K562 (cell line): ENCODE data around the gene MUC5B.
"Not testable (repeated sequence)": the region's sequence is repeated elsewhere in the genome, so short reads cannot be mapped to it uniquely, and the experiment has no call there.

Source experiments
- CEBPB ChIP-seq: fragments of 450-650 bp; IDR thresholded peaks from 2 replicates; pipeline ENCODE4 v1.6.1; 2016; ENCODE audit warnings: missing genetic modification characterization, missing compliant biosample characterization
- EP300 ChIP-seq: IDR thresholded peaks from 2 replicates; pipeline ENCODE4 v1.6.1; 2012; ENCODE audit warnings: low read length, improper control_type of control experiment
- GTF2F1 ChIP-seq: IDR thresholded peaks from 2 replicates; pipeline ENCODE4 v1.6.1; 2011; ENCODE audit warnings: low read depth, low read length, improper control_type of control experiment
- MAZ ChIP-seq, 2 experiments: fragments of 450-650 bp in 1 of 2; sonication (generic) in 1 of 2; formaldehyde crosslinking; IDR thresholded peaks in 1 of 2; conservative IDR thresholded peaks in 1 of 2; 2 replicates each; pipeline versions ENCODE4 v1.4.0 to v1.5.0; 2020; ENCODE audit warnings: mild to moderate bottlenecking in 1 of 2, missing genetic modification reagents in 1 of 2
- PCBP1 ChIP-seq: fragments of 200-400 bp; formaldehyde crosslinking; IDR thresholded peaks from 2 replicates; pipeline ENCODE4 v1.6.1; 2018; ENCODE audit warnings: mild to moderate bottlenecking, low read depth, low read length; ENCODE audit not compliant: poor library complexity, severe bottlenecking
- PTTG1 ChIP-seq: fragments of 450-650 bp; IDR thresholded peaks from 2 replicates; pipeline ENCODE4 v1.6.1; 2016; ENCODE audit warnings: low read depth, mild to moderate bottlenecking, missing genetic modification characterization, missing compliant biosample characterization
- ZC3H8 ChIP-seq: fragments of 450-650 bp; IDR thresholded peaks from 2 replicates; pipeline ENCODE4 v1.6.1; 2017
- ZNF232 ChIP-seq: sonication (generic); formaldehyde crosslinking; IDR thresholded peaks from 2 replicates; pipeline ENCODE4 v1.8.0; 2022; ENCODE audit warnings: mild to moderate bottlenecking, missing genetic modification reagents
- TF ChIP-seq, protein P1 (sequence below), 2 experiments: fragments of 450-650 bp; formaldehyde crosslinking in 1 of 2; IDR thresholded peaks; 2 replicates each; pipeline versions ENCODE4 v1.4.0 to v1.6.1; 2014 to 2020; ENCODE audit warnings: mild to moderate bottlenecking in 2 of 2, borderline replicate concordance in 1 of 2, low read depth in 1 of 2
- TF ChIP-seq, protein P2 (sequence below): IDR thresholded peaks from 2 replicates; pipeline ENCODE4 v1.6.1; 2011; ENCODE audit not compliant: insufficient read length; ENCODE audit errors: extremely low read depth

DNA sequence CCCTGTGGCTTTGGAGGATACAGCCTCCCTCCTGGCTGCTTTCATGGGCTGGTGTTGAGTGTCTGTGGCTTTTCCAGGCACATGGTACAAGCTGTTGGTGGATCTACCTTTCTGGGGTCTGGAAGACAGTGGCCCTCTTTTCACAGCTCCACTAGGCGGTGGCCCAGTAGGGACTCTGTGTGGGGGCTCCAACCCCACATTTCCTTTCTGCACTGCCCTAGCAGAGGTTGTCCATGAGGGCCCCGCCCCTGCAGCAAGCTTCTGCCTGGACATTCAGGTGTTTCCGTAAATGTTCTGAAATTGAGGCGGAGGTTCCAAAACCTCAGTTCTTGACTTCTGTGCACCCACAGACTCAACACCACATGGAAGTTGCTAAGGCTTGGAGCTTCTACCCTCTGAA, 42.6 kb downstream of the MUC5B start:
- not testable (repeated sequence) for TF ChIP-seq GTF2F1; CEBPB; MAZ (CRISPR knock-in tag; conservative IDR thresholded peaks at IDR 0.05 in 1 of 2, IDR thresholded peaks at IDR 0.05 in 1 of 2); ZNF232 (CRISPR knock-in tag); EP300; ZC3H8; PCBP1; PTTG1 (tag)
- TF ChIP-seq, protein P1, sequence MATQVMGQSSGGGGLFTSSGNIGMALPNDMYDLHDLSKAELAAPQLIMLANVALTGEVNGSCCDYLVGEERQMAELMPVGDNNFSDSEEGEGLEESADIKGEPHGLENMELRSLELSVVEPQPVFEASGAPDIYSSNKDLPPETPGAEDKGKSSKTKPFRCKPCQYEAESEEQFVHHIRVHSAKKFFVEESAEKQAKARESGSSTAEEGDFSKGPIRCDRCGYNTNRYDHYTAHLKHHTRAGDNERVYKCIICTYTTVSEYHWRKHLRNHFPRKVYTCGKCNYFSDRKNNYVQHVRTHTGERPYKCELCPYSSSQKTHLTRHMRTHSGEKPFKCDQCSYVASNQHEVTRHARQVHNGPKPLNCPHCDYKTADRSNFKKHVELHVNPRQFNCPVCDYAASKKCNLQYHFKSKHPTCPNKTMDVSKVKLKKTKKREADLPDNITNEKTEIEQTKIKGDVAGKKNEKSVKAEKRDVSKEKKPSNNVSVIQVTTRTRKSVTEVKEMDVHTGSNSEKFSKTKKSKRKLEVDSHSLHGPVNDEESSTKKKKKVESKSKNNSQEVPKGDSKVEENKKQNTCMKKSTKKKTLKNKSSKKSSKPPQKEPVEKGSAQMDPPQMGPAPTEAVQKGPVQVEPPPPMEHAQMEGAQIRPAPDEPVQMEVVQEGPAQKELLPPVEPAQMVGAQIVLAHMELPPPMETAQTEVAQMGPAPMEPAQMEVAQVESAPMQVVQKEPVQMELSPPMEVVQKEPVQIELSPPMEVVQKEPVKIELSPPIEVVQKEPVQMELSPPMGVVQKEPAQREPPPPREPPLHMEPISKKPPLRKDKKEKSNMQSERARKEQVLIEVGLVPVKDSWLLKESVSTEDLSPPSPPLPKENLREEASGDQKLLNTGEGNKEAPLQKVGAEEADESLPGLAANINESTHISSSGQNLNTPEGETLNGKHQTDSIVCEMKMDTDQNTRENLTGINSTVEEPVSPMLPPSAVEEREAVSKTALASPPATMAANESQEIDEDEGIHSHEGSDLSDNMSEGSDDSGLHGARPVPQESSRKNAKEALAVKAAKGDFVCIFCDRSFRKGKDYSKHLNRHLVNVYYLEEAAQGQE (IDR thresholded peaks at IDR 0.05; ENCODE audit: borderline replicate concordance) = not testable (repeated sequence)
- TF ChIP-seq, protein P1 (CRISPR knock-in tag; IDR thresholded peaks at IDR 0.05; ENCODE audit: low read depth) = not testable (repeated sequence)
- TF ChIP-seq, protein P2, sequence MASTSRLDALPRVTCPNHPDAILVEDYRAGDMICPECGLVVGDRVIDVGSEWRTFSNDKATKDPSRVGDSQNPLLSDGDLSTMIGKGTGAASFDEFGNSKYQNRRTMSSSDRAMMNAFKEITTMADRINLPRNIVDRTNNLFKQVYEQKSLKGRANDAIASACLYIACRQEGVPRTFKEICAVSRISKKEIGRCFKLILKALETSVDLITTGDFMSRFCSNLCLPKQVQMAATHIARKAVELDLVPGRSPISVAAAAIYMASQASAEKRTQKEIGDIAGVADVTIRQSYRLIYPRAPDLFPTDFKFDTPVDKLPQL = not testable (repeated sequence)
